Small intestine (tissue), 7 donors: ENCODE results near the gene RIPK4. TPM values are rescaled to one million over a fixed set of nuclear protein-coding genes. Genes with fewer than 3 reads are reported as not detected.
"Not testable (repeated sequence)": the region's sequence is repeated elsewhere in the genome, so short reads cannot be mapped to it uniquely, and the experiment has no call there.

ENCODE experiments used
- DNase-seq, 2 donors: peaks; one replicate each; pipeline versions ENCODE4 v3.0.0 to v3.0.0-alpha.2; 2013
- FAIRE-seq: peaks from 2 replicates; lab custom pipeline; 2012; peaks lifted over from hg19 to GRCh38; lab: Jason Lieb, UNC
- H3K27ac ChIP-seq, 3 donors: one replicate each; pipeline ENCODE4 v1.5.1; 2013; ENCODE audit warnings: low read length in 2 of 3, mild to moderate bottlenecking in 2 of 3, control low read depth in 1 of 3, inconsistent platforms in 1 of 3, low read depth in 1 of 3, moderate library complexity in 1 of 3
- H3K27me3 ChIP-seq, 3 donors: one replicate each; pipeline ENCODE4 v1.6.1; 2013; ENCODE audit warnings: low read length in 3 of 3, inconsistent platforms in 1 of 3; ENCODE audit not compliant: control insufficient read depth in 3 of 3, insufficient read depth in 3 of 3
- H3K36me3 ChIP-seq, 3 donors: one replicate each; pipeline ENCODE4 v1.6.1; 2013; ENCODE audit warnings: low read length in 3 of 3, inconsistent platforms in 1 of 3, low read depth in 1 of 3, mild to moderate bottlenecking in 1 of 3, moderate library complexity in 1 of 3; ENCODE audit not compliant: control insufficient read depth in 3 of 3, insufficient read depth in 2 of 3
- H3K4me1 ChIP-seq, 3 donors: one replicate each; pipeline ENCODE4 v1.6.1; 2013; ENCODE audit warnings: low read length in 2 of 3, inconsistent platforms in 1 of 3, low read depth in 1 of 3, mild to moderate bottlenecking in 1 of 3, moderate library complexity in 1 of 3; ENCODE audit not compliant: control insufficient read depth in 3 of 3, insufficient read depth in 2 of 3
- H3K4me3 ChIP-seq, 3 donors: one replicate each; pipeline ENCODE4 v1.5.1; 2013; ENCODE audit warnings: low read length in 3 of 3, control low read depth in 1 of 3, inconsistent platforms in 1 of 3, low read depth in 1 of 3, mild to moderate bottlenecking in 1 of 3, moderate library complexity in 1 of 3
- H3K9me3 ChIP-seq, 2 donors: one replicate each; pipeline ENCODE4 v1.6.1; 2013; ENCODE audit warnings: low read depth in 1 of 2, low read length in 1 of 2; ENCODE audit not compliant: control insufficient read depth in 2 of 2, insufficient read depth in 1 of 2
- WGBS, 3 donors: extraction: QIAGEN DNeasy Blood & Tissue Kit; methylation state at CpG; one replicate each; pipeline ENCODE4 v1.1.7; 2013; 5-methylcytosine and 5-hydroxymethylcytosine counted together
- polyA plus RNA-seq, 4 donors: library from polyadenylated mRNA; stranded (reverse) in 3 of 4; unstranded in 1 of 4; fragments of 200-250 nt in 3 of 4; fragments of 120-200 nt in 1 of 4; gene quantifications; one replicate each; pipeline versions ENCODE4 v1.2.1 to v1.2.3, GENCODE V29; 2013
- donor health status: healthy with polysubstance abuse.
- donor health status: control.
- donor health status: control.
- donor health status: Bipolar disorder and iron deficiency.
- donor health status: healthy.

The RIPK4 gene
- polyA plus RNA-seq, 4 donors = 9.7 to 28.4 (median 20.5) TPM

DNA sequence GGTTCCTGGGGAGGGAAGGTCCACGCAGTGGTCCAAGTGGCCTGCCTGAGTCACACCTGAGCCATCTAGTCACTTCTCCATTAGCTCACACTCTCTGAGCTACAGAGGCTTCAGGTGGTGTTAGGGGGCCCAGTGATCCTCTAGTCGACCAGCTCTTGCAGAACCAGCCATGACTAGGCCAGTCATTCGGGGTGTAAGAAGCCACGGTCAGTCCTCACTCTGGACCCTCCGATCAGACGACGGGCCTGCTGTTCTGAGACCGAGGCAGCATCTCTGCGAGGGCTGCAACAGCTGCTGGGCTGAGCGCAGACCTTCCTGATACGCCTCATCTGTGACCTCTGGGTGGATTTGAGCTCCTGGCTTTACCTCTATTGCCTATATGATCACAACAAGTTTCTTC lies 68.8 kb downstream of the RIPK4 start:
- FAIRE-seq (no peak), DNase-seq (no peak)
- WGBS, 3 donors = 92 to 97% (median 94%) methylated on average over 11 of the region's 11 CpGs
- no peaks in the 10 kb centered on the region for H3K9me3 ChIP-seq
- H3K4me1 ChIP-seq = peaks cover 0 to 10% (median 3%) of the 10 kb centered on the region in 3 donors
- peaks cover 0 to 2% (median 0%) of the 10 kb centered on the region in 3 donors for H3K27me3 ChIP-seq
- H3K36me3 ChIP-seq = no peaks in the 10 kb centered on the region
- no peak overlapping the region for H3K27ac ChIP-seq
- no peak overlapping the region for H3K4me3 ChIP-seq

DNA sequence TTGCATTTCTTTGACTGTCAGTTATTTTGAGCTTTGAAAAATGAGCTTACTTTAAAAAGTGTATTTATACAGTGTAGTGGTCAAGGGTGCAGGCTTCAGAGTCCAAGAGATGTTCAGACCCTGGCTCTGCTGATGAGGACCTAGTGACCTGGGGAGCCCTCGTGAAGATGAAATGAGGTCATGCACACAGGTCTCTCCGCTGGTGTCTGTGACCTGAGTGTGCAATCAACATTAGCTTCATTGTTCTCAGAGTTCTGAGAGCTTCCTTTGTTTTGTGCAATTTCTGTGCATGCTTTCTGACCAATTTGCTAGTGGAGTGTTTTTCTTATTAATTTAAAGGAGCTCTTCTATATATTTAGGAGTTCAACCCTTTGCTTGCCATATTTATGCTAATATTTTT lies 71.3 kb downstream of the RIPK4 start:
- no peak overlapping the region for H3K27ac ChIP-seq
- FAIRE-seq (no peak), DNase-seq (no peak)
- 55 to 69% (median 58%) methylated on average over 2 of the region's 2 CpGs for WGBS, 3 donors
- peaks cover 0 to 7% (median 2%) of the 10 kb centered on the region in 3 donors for H3K27me3 ChIP-seq
- H3K9me3 ChIP-seq = no peaks in the 10 kb centered on the region
- H3K36me3 ChIP-seq = no peaks in the 10 kb centered on the region
- H3K4me1 ChIP-seq = no peaks in the 10 kb centered on the region
- no peak overlapping the region for H3K4me3 ChIP-seq

DNA sequence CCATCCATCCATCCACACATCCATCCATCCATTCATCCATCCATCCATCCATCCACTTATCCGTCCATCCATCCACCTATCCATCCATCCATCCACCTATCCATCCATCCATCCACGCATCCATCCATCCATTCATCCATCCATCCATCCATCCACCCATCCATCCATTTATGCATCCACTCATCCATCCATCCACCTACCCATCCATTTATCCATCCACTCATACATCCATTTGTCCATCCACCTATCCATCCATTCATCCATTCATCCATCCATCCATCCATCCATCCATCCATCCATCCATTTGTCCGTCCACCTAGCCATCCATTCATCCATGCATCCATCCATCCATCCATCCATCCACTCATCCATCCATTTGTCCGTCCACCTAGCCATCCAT lies 72.8 kb downstream of the RIPK4 start:
- not testable (repeated sequence) for H3K9me3 ChIP-seq, H3K4me1 ChIP-seq, FAIRE-seq, H3K27me3 ChIP-seq, H3K27ac ChIP-seq, H3K36me3 ChIP-seq, H3K4me3 ChIP-seq, DNase-seq
- WGBS, 3 donors = 83 to 89% (median 85%) methylated on average over 4 of the region's 4 CpGs

GRCh38 chr21:41692185-41692565 lies 74.7 kb downstream of the RIPK4 start:
- H3K27ac ChIP-seq = no peak overlapping the region

DNA sequence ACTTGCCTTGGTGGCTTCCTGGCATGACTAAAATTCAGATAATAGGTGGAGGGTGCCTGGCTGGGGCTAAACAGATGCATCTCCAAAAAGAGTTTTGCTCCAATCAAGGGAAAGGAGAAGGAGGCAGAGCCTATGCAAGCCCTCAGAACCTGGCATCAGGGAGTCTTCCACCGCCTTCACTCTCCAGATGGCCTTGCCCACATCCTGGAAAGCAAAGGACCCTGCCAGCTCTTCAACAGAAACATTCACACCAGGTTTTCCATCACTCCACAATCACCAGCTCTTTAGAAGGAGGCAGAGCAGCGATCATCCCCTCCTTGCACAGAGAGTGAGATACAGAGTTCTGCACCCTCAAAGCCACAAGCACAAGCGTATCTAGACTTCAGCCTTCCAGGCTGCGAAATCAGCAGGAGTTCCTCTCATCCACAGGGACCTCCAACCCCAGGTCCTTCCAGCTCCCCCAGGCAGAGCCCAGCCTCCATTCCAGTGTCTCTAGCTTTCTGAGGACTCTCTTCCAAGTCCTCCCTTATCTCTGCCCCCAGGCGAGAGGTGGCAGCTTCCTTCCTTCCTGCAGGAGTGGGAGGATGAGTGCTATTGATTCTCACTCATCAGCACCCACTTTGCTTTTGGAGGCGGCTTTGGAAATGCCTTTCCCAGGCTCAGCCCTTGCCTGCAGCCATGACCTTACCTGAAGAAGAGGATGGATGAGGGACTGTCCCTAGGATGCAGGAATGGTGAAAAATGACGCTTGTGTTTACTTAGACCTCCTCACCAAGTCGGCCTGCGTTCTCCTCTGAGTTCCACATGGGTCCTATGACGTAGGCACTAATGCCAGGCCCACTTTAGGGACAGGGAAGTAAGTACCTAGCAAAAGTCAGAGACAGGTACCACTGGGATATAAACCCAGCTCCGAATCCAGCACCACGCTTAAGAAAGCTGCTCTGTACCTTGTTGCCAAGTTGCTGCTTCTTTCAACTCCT lies 75.4 kb downstream of the RIPK4 start:
- Histone ChIP-seq H3K4me1 (peaks cover 0 to 14% (median 0%) of the 10 kb centered on the region in 3 donors), H3K27ac (no peak overlapping the region), H3K9me3 (no peaks in the 10 kb centered on the region), H3K27me3 (peaks cover 0 to 7% (median 2%) of the 10 kb centered on the region in 3 donors), H3K4me3 (no peak overlapping the region), H3K36me3 (no peaks in the 10 kb centered on the region)
- DNase-seq = no peak
- 74 to 75% (median 74%) methylated on average over 12 of the region's 12 CpGs for WGBS, 3 donors
- no peak for FAIRE-seq

More at GRCh38 chr21:41692185-41692565, 74.7 kb downstream of the RIPK4 start:
- 75 to 89% (median 83%) methylated on average over 10 of the region's 10 CpGs for WGBS, 3 donors
- Histone ChIP-seq H3K4me1 (peaks cover 0 to 8% (median 0%) of the 10 kb centered on the region in 3 donors), H3K4me3 (no peak overlapping the region), H3K27me3 (peaks cover 0 to 7% (median 2%) of the 10 kb centered on the region in 3 donors), H3K36me3 (no peaks in the 10 kb centered on the region), H3K9me3 (no peaks in the 10 kb centered on the region)
- DNase-seq (no peak), FAIRE-seq (no peak)

Other genes starting within 250 kb of the RIPK4 start
- gene PRDM15, start 112.3 kb upstream of the RIPK4 start, polyA plus RNA-seq = 1 to 10 TPM; 3.6 to 5.1 (median 4.3) TPM
- gene C2CD2, start 187.0 kb upstream of the RIPK4 start, polyA plus RNA-seq = 10 to 100 TPM in 2 of 4 donors, 1 to 10 TPM in 2; 2.2 to 11.1 (median 6.7) TPM
- gene ZBTB21, start 243.3 kb upstream of the RIPK4 start, polyA plus RNA-seq = 10 to 100 TPM in 1 of 4 donors, 1 to 10 TPM in 3; 1.4 to 11.0 (median 2.4) TPM